Putamen (tissue), 1 donor: ENCODE results near the gene DERA.
"Not testable (repeated sequence)": the region's sequence is repeated elsewhere in the genome, so short reads cannot be mapped to it uniquely, and the experiment has no call there.

Experiments used
- DNase-seq: peaks from one replicate; pipeline ENCODE4 v3.0.0-alpha.2; 2016; ENCODE audit warnings: low spot score

Gene DERA

DNA sequence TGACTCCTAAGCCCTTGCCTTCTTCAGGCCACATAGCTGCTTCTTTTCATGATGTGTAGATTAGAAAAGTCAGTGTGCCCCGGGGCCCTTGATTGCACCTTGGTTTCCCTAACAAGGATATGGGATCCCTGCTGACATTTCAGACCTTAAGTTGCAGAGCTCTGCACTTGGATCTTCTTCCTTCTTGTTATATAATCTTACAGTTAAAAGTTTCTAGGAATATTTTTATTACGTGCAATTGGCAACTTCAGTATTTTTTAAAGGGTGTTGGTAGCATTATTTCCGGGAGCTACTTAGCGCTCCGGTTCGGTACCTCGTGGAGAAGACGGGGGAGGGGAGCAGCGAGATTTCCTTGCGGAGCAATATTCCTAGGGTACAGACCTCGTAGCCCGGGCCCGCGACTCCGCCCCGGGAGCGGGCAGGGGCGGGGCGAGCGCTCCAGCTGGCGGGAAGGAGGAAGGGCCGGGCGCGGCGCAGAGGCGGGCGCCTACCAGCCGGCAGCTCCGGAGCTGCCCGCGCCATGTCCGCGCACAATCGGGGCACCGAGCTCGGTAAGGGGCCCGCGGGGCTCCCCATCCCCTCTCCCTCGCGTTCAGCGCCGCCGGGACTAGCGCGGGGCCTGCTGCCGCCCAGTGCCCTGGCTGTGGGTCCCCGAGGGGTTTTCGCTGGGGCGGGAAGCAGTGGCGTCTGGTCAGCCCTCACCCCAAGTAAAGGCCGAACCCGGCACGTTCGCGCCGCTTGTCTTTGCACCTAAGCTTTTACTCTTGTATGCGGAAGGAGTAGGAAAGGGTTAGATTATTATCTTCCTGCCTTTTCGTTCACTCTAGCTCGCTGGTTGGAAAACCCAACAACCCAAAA, at the start of gene DERA:
Gene DERA, plus strand, starts transcription at position 469 of the 858 bp plus-strand sequence. Its CDS starts 52 bp downstream, at position 521.
- DNase-seq = peak; percentile 74

GRCh38 chr12:15861404-15861803, 49.7 kb upstream of the DERA start:
- no peak for DNase-seq

- DNase-seq = no peak
These were observed 48.3 kb upstream of the DERA start for GRCh38 chr12:15862840-15863239.

- DNase-seq = no peak
These were observed 47.8 kb upstream of the DERA start for GRCh38 chr12:15863372-15863771.

- no peak for DNase-seq
These were observed 47.1 kb upstream of the DERA start for GRCh38 chr12:15863984-15864383.

DNA sequence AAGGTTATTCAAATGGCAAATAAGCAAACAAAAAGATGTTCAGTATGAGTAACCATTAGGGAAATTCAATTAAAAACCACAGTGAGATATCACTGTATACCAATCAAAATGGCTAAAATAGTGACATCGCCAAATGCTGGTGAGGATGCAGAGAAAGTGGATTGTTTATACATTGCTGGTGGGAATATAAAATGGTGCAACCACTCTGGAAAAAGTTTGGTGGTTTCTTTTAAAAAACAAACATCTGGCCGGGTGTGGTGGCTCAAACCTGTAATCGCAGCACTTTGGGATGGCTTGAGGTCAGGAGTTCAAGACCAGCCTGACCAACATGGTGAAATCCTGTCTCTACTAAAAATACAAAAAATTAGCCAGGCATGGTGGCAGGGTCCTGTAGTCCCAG, 42.9 kb upstream of the DERA start:
- no peak for DNase-seq

DNA sequence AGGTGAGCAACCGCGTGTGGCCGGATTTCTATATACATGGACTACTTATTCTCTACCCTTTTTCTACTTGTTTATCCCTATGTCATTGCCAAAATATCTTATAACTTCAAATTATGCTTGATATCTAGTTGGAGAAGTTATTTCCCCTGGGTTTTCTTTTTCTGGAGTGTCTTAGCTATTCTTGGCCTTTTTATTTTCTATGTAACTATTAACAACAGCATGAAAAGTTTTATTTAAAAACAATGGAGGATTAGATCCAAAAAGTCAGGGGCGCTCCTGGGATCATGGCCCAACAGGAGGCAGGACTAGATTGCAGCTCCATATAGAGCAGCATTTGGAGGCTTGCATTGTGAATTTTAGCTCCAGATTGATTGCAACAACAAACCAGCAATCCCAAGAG, 37.6 kb upstream of the DERA start:
- no peak for DNase-seq

DNA sequence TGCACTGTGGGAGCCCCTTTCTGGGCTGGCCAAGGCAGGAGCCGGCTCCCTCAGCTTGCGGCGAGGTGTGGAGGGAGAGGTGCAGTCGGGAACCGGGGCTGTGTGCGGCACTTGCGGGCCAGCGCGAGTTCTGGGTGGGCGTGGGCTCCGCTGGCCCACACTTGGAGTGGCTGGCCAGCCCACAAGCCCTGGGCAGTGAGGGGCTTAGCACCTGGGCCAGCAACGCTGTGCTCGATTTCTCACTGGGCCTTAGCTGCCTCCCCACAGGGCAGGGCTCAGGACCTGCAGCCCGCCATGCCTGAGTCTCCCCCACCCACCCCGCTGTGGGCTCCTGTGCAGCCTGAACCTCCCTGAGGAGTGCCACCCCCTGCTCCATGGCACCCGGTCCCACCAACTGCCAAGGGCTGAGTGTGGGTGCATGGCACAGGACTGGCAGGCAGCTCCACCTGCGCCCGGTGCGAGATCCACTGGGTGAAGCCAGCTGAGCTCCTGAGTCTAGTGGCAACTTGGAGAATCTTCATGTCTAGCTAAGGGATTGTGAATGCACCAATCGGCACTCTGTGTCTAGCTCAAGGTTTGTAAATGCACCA, 36.5 kb upstream of the DERA start:
- DNase-seq = not testable (repeated sequence)

GRCh38 chr12:15875863-15876262, 35.3 kb upstream of the DERA start:
- DNase-seq = no peak

GRCh38 chr12:15879413-15879812, 31.7 kb upstream of the DERA start:
- no peak for DNase-seq

DNA sequence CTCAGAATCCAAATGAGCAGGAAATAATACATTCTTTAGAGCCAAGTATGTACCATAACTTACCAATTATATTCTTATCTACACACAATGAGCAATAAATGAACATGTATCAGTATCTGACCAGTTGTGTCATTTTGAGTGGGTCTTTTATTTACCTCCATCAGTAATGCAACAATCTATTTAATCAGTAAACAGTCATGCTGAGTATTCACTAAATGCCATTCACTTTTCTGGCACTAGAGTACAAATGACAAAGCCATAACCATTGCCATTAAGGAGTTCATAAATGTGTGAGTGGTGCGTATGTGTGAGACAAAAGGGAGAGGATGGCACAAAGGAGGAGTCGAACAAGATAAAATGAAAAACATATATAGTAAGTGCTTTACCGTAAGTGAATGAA, 30.4 kb upstream of the DERA start:
- DNase-seq = no peak

DNA sequence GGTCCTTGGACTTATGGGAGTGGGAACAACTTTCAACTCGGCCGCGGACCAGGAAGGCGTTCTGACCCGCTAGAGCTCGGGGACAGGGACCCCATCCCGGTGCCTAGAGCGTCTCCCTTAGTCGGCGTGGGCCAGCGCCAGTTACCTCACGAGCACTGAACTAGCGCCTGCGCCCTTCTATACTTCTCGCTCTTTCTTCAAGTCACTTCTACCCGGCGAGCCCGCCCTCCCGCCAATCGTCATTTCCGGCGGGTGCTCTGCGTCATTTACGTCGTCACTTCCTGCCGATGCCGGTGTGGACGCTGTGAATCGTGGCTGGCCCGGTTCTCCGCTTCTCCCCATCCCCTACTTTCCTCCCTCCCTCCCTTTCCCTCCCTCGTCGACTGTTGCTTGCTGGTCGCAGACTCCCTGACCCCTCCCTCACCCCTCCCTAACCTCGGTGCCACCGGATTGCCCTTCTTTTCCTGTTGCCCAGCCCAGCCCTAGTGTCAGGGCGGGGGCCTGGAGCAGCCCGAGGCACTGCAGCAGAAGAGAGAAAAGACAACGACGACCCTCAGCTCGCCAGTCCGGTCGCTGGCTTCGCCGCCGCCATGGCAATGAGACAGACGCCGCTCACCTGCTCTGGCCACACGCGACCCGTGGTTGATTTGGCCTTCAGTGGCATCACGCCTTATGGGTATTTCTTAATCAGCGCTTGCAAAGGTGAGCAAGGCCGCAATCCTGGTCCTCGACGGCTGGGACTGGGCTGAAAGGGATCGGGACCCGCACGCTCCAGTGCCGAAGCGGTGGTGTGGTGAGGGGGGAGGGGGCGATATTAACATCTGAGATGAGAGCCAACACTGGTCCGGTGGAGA, 28.8 kb upstream of the DERA start, which contains the start of gene STRAP:
Gene STRAP, plus strand, starts transcription at position 270 of the 854 bp plus-strand sequence. Its CDS starts 321 bp downstream, at position 591.
- DNase-seq = peak; percentile 96

- DNase-seq = no peak
These were observed 27.6 kb upstream of the DERA start for GRCh38 chr12:15883536-15883935.

DNA sequence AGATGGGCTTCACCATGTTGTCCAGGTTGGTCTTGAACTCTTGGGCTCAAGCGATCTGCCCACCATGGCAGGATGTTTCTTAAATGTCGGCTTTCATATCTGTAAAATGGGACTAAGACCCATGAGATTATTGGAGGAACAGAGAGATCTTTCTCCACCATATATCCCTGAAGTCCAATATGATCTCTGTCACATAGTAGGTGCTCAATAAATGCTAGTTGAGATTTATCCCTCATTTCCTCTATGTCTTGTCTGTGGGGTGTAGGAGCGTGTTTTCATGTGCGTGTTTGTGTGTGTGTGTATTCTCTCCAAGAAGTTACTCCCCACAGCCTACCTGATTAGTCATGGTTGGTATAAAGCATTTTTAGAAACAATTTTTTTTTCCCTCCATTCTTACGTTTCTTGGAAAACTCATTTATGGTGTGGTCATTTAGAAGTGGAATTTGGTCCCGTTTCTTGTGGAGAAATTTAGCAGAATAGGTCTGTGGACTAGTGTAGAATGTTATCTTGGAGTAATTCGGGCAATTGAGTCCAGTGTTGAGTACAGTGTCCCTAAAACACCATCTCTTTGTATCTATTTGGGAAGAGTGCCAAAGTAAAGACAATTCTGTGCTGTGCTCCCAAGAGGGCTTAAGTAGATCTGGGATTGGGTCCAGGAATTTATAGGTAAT, 24.6 kb upstream of the DERA start:
- DNase-seq = no peak

- DNase-seq = no peak
These were observed 23.9 kb upstream of the DERA start for GRCh38 chr12:15887043-15887817.

DNA sequence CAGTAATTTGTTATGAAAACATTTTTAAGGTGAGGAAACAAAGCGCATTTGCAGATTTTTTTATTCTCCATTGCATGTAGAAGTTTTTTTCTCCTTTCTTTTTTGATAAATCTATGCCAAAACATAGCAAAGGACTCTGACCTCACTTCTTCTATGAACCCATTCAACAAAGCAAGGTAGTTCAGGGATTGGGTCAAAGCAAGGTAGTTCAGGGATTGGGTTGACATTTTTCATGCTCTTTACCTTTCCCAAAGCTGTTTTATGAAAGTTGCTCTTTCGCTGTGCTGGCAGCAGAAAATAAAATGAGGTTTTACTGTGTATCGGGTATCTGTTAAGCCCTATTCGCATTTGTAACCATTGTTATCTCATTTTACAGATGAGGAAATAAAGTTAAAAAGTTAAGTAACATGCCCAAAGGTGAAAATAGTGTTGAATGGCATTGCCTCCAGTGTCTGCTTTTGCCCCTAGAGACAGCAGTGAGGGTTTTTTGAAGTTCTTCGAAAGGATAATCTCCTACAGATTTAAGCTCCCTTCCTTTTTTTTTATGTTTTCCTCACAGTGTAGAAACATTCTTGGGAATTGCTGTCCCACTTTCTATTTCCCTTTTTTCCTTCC, 18.4 kb upstream of the DERA start:
- DNase-seq = no peak

- DNase-seq = no peak
These were observed 17.9 kb upstream of the DERA start for GRCh38 chr12:15893260-15893659.

DNA sequence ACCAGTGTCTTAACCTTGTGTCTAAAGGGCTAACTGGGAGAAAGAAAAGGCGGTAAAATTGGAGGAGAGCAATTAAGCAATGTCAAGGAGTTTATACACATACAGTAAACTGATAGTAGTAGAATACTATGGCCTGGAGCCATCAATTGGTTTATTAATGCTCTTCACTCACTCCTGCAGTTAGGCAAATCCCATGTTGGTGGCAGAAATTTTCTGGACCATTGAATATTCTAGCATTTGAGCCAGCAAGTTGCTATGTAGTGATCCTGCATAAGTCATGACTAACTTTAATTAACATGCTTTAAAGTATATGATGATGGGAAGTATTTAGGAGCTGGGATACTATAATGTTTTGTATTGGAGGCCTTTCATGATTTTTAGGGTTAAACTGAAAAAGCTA, 14.3 kb upstream of the DERA start:
- no peak for DNase-seq

GRCh38 chr12:15897433-15897832, 13.7 kb upstream of the DERA start:
- no peak for DNase-seq

GRCh38 chr12:15899282-15899870, 11.8 kb upstream of the DERA start:
- peak; percentile 14 for DNase-seq
